HEK293 (cell line): ENCODE measurements around the gene CD300LG.

Source experiments
- KLF10 ChIP-seq: fragments of 450-650 bp; IDR thresholded peaks from 2 replicates; pipeline ENCODE4 v1.5.1; 2018; ENCODE audit warnings: missing biosample characterization, mild to moderate bottlenecking, missing genetic modification characterization
- PRDM1 ChIP-seq: fragments of 450-650 bp; formaldehyde crosslinking; IDR thresholded peaks from 2 replicates; pipeline ENCODE4; 2016; ENCODE audit warnings: missing biosample characterization, missing genetic modification characterization
- YY1 ChIP-seq: fragments of 450-650 bp; formaldehyde crosslinking; IDR thresholded peaks from 2 replicates; pipeline ENCODE4 v1.5.1; 2018; ENCODE audit warnings: missing biosample characterization, missing genetic modification characterization
- ZBTB20 ChIP-seq: fragments of 450-650 bp; formaldehyde crosslinking; IDR thresholded peaks from 2 replicates; pipeline ENCODE4 v1.5.1; 2016; ENCODE audit warnings: missing biosample characterization, missing genetic modification characterization
- ZNF138 ChIP-seq: fragments of 450-650 bp; formaldehyde crosslinking; IDR thresholded peaks from 2 replicates; pipeline ENCODE4 v1.5.1; 2016; ENCODE audit warnings: missing biosample characterization, missing genetic modification characterization, borderline replicate concordance
- TF ChIP-seq, protein P1 (sequence below): fragments of 450-650 bp; formaldehyde crosslinking; IDR thresholded peaks from 2 replicates; pipeline ENCODE4 v1.5.0; 2017; ENCODE audit warnings: missing biosample characterization, missing genetic modification characterization, borderline replicate concordance
- TF ChIP-seq, protein P2 (sequence below): fragments of 450-650 bp; formaldehyde crosslinking; IDR thresholded peaks from 2 replicates; pipeline ENCODE4 v1.5.1; 2016; ENCODE audit warnings: missing biosample characterization, missing genetic modification characterization

GRCh38 chr17:43805117-43805516 is 41.9 kb upstream of the CD300LG start:
- TF ChIP-seq ZBTB20, result no peak
- no peak for TF ChIP-seq ZNF138
- TF ChIP-seq, protein P1, sequence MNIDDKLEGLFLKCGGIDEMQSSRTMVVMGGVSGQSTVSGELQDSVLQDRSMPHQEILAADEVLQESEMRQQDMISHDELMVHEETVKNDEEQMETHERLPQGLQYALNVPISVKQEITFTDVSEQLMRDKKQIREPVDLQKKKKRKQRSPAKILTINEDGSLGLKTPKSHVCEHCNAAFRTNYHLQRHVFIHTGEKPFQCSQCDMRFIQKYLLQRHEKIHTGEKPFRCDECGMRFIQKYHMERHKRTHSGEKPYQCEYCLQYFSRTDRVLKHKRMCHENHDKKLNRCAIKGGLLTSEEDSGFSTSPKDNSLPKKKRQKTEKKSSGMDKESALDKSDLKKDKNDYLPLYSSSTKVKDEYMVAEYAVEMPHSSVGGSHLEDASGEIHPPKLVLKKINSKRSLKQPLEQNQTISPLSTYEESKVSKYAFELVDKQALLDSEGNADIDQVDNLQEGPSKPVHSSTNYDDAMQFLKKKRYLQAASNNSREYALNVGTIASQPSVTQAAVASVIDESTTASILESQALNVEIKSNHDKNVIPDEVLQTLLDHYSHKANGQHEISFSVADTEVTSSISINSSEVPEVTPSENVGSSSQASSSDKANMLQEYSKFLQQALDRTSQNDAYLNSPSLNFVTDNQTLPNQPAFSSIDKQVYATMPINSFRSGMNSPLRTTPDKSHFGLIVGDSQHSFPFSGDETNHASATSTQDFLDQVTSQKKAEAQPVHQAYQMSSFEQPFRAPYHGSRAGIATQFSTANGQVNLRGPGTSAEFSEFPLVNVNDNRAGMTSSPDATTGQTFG (tag by site-specific recombination), result no peak
- no peak for TF ChIP-seq YY1 (tag by site-specific recombination)
- TF ChIP-seq, protein P2, sequence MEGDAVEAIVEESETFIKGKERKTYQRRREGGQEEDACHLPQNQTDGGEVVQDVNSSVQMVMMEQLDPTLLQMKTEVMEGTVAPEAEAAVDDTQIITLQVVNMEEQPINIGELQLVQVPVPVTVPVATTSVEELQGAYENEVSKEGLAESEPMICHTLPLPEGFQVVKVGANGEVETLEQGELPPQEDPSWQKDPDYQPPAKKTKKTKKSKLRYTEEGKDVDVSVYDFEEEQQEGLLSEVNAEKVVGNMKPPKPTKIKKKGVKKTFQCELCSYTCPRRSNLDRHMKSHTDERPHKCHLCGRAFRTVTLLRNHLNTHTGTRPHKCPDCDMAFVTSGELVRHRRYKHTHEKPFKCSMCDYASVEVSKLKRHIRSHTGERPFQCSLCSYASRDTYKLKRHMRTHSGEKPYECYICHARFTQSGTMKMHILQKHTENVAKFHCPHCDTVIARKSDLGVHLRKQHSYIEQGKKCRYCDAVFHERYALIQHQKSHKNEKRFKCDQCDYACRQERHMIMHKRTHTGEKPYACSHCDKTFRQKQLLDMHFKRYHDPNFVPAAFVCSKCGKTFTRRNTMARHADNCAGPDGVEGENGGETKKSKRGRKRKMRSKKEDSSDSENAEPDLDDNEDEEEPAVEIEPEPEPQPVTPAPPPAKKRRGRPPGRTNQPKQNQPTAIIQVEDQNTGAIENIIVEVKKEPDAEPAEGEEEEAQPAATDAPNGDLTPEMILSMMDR (tag by site-specific recombination), result no peak
- TF ChIP-seq PRDM1 (tag by site-specific recombination), result no peak
- no peak for TF ChIP-seq KLF10 (tag by site-specific recombination)
